ENCODE results near the gene MT1X.

GRCh38 chr16:56652600-56652999 lies 29.7 kb upstream of the MT1X start:
- TF ChIP-seq CTCF (IDR thresholded peaks at IDR 0.05; ENCODE audit: low read depth, low read length) (no peak), EZH2phosphoT487 (IDR thresholded peaks at IDR 0.05; ENCODE audit: low read depth) (no peak)
